HepG2 (cell line): ENCODE measurements around the gene PKLR. TPM values are rescaled to one million over a fixed set of nuclear protein-coding genes. Genes with fewer than 3 reads are reported as not detected.
A peak's percentile ranks its signal among the peaks of the same experiment; 100 is the strongest.

Source experiments
- ARNT2 ChIP-seq: sonication (generic); formaldehyde crosslinking; IDR thresholded peaks from 2 replicates; pipeline ENCODE4 v1.8.0; 2022; ENCODE audit warnings: mild to moderate bottlenecking, low read depth, missing genetic modification reagents, moderate library complexity
- CCAR2 ChIP-seq: fragments of 200-400 bp; formaldehyde crosslinking; optimal IDR thresholded peaks from 2 replicates; pipeline ENCODE3; 2018; ENCODE audit warnings: low read depth, mild to moderate bottlenecking, low read length, moderate library complexity
- DPF2 ChIP-seq: sonication (generic); formaldehyde crosslinking; IDR thresholded peaks from 2 replicates; pipeline ENCODE4 v1.4.0; 2020; ENCODE audit warnings: mild to moderate bottlenecking, low read depth, missing genetic modification reagents, borderline replicate concordance
- ELF3 ChIP-seq: IDR thresholded peaks from 2 replicates; pipeline ENCODE4 v1.6.1; 2016; ENCODE audit warnings: missing genetic modification reagents, missing compliant biosample characterization
- ETV5 ChIP-seq: IDR thresholded peaks from 2 replicates; pipeline ENCODE4 v1.6.1; 2018; ENCODE audit warnings: missing biosample characterization, missing genetic modification reagents, inconsistent platforms, borderline replicate concordance
- FOXA3 ChIP-seq: IDR thresholded peaks from 2 replicates; pipeline ENCODE4 v1.6.1; 2016; ENCODE audit warnings: missing genetic modification reagents, missing compliant biosample characterization
- GATAD1 ChIP-seq: IDR thresholded peaks from 2 replicates; pipeline ENCODE4 v1.6.1; 2016; ENCODE audit warnings: missing genetic modification reagents, missing compliant biosample characterization
- HDAC6 ChIP-seq: fragments of 200-600 bp; sonication (generic); IDR thresholded peaks from 2 replicates; pipeline ENCODE4 v1.7.0; 2017; ENCODE audit warnings: mild to moderate bottlenecking, antibody characterized with exemption, low read length, low read depth
- JUND ChIP-seq: sonication (generic); formaldehyde crosslinking; IDR thresholded peaks from 2 replicates; pipeline ENCODE4 v1.8.0; 2022; ENCODE audit warnings: mild to moderate bottlenecking, missing genetic modification reagents
- NFKB2 ChIP-seq: sonication (generic); formaldehyde crosslinking; IDR thresholded peaks from 2 replicates; pipeline ENCODE4 v1.4.0; 2020; ENCODE audit warnings: missing genetic modification reagents, borderline replicate concordance
- RBM22 ChIP-seq: fragments of 200-400 bp; formaldehyde crosslinking; optimal IDR thresholded peaks from 2 replicates; pipeline ENCODE3; 2017; ENCODE audit warnings: mild to moderate bottlenecking, low read length, moderate library complexity
- REL ChIP-seq: sonication (generic); formaldehyde crosslinking; conservative IDR thresholded peaks from 2 replicates; pipeline ENCODE4 v1.8.0; 2022; ENCODE audit warnings: mild to moderate bottlenecking, missing genetic modification reagents, moderate library complexity
- SMAD1 ChIP-seq: sonication (generic); formaldehyde crosslinking; IDR thresholded peaks from 2 replicates; pipeline ENCODE4 v1.4.0; 2020; ENCODE audit warnings: missing genetic modification reagents, low read depth, mild to moderate bottlenecking, borderline replicate concordance
- TOPORS ChIP-seq: sonication (generic); formaldehyde crosslinking; IDR thresholded peaks from 2 replicates; pipeline ENCODE4 v1.8.0; 2023; ENCODE audit warnings: mild to moderate bottlenecking, missing genetic modification reagents
- U2AF2 ChIP-seq: fragments of 200-400 bp; formaldehyde crosslinking; IDR thresholded peaks from 2 replicates; pipeline ENCODE4 v1.6.1; 2017; ENCODE audit warnings: low read depth, mild to moderate bottlenecking, low read length
- ZNF225 ChIP-seq: sonication (generic); formaldehyde crosslinking; IDR thresholded peaks from 2 replicates; pipeline ENCODE4 v1.4.0; 2020; ENCODE audit warnings: mild to moderate bottlenecking, missing genetic modification reagents
- ZNF546 ChIP-seq: sonication (generic); formaldehyde crosslinking; conservative IDR thresholded peaks from 2 replicates; pipeline ENCODE4 v1.8.1; 2023; ENCODE audit warnings: mild to moderate bottlenecking, missing genetic modification reagents
- ZNF598 ChIP-seq: sonication (generic); formaldehyde crosslinking; IDR thresholded peaks from 2 replicates; pipeline ENCODE4 v1.5.1; 2020; ENCODE audit warnings: mild to moderate bottlenecking, missing genetic modification reagents, borderline replicate concordance
- ZNF678 ChIP-seq: sonication (generic); formaldehyde crosslinking; IDR thresholded peaks from 2 replicates; pipeline ENCODE4 v1.4.0; 2020; ENCODE audit warnings: mild to moderate bottlenecking, missing genetic modification reagents
- polyA plus RNA-seq, 8 experiments: library from polyadenylated mRNA; depleted of rRNA in 3 of 8; stranded (reverse) in 7 of 8; unstranded in 1 of 8; fragments of >200 nt; fragmentation: Illumina TruSeq in 4 of 8; extraction: Trizol in 4 of 8; gene quantifications; 2 replicates each; pipeline versions ENCODE4 v1.2.1 to v1.2.3, GENCODE V29; 2011 to 2016; ENCODE audit warnings: low read depth in 4 of 8, missing spikeins in 1 of 8, mixed read lengths in 1 of 8; ENCODE audit not compliant: insufficient read depth in 1 of 8
- total RNA-seq, 5 experiments: library from RNA; depleted of rRNA; stranded (reverse); fragments of >200 nt; fragmentation: Illumina TruSeq; extraction: Trizol; gene quantifications; 2 replicates each; pipeline ENCODE4 v1.2.3, GENCODE V29; 2016; ENCODE audit warnings: low read depth in 1 of 5
- TF ChIP-seq, protein P1 (sequence below): sonication (generic); formaldehyde crosslinking; IDR thresholded peaks from 2 replicates; pipeline ENCODE4 v1.5.0; 2020; ENCODE audit warnings: missing genetic modification reagents
- TF ChIP-seq, protein P2 (sequence below): sonication (generic); formaldehyde crosslinking; IDR thresholded peaks from 2 replicates; pipeline ENCODE4 v1.4.0; 2020; ENCODE audit warnings: missing genetic modification reagents
- TF ChIP-seq, protein P3 (sequence below): sonication (generic); formaldehyde crosslinking; IDR thresholded peaks from 2 replicates; pipeline ENCODE4 v1.5.0; 2020; ENCODE audit warnings: missing genetic modification reagents

Gene PKLR
- total and polyA plus RNA-seq, 2 of the 13 experiments (the other 11 are each of a cell fraction or from before 2014, with no cell fraction given): 10.3 to 29.3 TPM

DNA sequence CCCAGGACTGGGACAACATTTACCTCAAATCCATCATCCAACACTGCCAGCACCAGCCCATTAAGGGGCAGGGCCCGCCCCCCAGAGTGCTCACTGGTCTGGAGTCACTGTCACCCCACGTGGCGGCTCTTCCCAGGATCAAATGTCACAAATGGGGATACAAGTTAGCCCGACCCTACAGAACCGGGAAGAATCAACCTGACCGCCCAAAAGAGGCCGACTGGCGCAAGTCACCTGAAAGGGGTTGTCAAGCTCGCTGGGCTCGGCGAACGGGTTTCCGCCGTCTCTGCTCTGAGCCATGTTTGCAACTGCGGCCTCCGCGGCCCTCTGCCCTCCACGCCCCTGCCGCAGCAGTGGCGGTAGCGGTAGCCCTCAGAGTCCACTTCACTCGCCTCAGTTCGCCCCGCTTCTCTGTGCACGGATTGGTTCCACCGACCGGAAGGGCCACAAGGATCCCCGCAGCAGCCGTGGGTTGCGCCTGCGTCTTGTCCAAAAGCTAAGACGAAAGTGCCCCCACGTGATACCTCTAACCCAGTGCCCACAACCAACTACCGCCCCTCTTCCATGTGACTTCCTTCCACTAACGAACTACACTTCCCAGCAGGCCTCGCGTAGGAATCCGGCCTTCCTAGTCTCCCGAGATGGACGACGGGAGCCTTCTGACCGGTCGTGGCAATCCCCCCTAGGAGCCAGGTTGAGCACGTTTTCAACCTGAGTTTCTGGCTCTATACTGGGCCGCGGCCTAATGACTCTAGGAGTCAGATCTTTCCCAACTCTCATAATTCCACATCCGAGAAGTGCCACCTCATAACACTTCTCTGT is 39.2 kb downstream of the PKLR start, which contains the start of gene SCAMP3 (continued):
- TF ChIP-seq, protein P1, sequence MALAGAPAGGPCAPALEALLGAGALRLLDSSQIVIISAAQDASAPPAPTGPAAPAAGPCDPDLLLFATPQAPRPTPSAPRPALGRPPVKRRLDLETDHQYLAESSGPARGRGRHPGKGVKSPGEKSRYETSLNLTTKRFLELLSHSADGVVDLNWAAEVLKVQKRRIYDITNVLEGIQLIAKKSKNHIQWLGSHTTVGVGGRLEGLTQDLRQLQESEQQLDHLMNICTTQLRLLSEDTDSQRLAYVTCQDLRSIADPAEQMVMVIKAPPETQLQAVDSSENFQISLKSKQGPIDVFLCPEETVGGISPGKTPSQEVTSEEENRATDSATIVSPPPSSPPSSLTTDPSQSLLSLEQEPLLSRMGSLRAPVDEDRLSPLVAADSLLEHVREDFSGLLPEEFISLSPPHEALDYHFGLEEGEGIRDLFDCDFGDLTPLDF (CRISPR knock-in tag): peak; percentile 24; the same call in 1 of the 2 replicates
- TF ChIP-seq ELF3 (CRISPR knock-in tag) (peak; percentile 87), REL (CRISPR knock-in tag) (0 out of 2 replicates have a peak, but pooled peaks have one; percentile 39), ETV5 (CRISPR knock-in tag) (peak; percentile 75), HDAC6 (no peak), JUND (no peak), FOXA3 (CRISPR knock-in tag) (peak; percentile 32; the same call in 1 of the 2 replicates), CCAR2 (no peak), U2AF2 (no peak), ZNF225 (CRISPR knock-in tag) (peak; percentile 73), ZNF598 (CRISPR knock-in tag) (peak; percentile 53; the same call in 1 of the 2 replicates), ZNF678 (no peak), ARNT2 (CRISPR knock-in tag) (peak; percentile 88), ZNF546 (CRISPR knock-in tag) (no peak; the same call in 1 of the 2 replicates), RBM22 (peak; percentile 98), DPF2 (CRISPR knock-in tag) (no peak), TOPORS (peak; percentile 74; the same call in 1 of the 2 replicates), GATAD1 (peak; percentile 88), NFKB2 (peak; percentile 75; the same call in 1 of the 2 replicates), SMAD1 (CRISPR knock-in tag) (0 out of 2 replicates have a peak, but pooled peaks have one; percentile 42)
- TF ChIP-seq, protein P2, sequence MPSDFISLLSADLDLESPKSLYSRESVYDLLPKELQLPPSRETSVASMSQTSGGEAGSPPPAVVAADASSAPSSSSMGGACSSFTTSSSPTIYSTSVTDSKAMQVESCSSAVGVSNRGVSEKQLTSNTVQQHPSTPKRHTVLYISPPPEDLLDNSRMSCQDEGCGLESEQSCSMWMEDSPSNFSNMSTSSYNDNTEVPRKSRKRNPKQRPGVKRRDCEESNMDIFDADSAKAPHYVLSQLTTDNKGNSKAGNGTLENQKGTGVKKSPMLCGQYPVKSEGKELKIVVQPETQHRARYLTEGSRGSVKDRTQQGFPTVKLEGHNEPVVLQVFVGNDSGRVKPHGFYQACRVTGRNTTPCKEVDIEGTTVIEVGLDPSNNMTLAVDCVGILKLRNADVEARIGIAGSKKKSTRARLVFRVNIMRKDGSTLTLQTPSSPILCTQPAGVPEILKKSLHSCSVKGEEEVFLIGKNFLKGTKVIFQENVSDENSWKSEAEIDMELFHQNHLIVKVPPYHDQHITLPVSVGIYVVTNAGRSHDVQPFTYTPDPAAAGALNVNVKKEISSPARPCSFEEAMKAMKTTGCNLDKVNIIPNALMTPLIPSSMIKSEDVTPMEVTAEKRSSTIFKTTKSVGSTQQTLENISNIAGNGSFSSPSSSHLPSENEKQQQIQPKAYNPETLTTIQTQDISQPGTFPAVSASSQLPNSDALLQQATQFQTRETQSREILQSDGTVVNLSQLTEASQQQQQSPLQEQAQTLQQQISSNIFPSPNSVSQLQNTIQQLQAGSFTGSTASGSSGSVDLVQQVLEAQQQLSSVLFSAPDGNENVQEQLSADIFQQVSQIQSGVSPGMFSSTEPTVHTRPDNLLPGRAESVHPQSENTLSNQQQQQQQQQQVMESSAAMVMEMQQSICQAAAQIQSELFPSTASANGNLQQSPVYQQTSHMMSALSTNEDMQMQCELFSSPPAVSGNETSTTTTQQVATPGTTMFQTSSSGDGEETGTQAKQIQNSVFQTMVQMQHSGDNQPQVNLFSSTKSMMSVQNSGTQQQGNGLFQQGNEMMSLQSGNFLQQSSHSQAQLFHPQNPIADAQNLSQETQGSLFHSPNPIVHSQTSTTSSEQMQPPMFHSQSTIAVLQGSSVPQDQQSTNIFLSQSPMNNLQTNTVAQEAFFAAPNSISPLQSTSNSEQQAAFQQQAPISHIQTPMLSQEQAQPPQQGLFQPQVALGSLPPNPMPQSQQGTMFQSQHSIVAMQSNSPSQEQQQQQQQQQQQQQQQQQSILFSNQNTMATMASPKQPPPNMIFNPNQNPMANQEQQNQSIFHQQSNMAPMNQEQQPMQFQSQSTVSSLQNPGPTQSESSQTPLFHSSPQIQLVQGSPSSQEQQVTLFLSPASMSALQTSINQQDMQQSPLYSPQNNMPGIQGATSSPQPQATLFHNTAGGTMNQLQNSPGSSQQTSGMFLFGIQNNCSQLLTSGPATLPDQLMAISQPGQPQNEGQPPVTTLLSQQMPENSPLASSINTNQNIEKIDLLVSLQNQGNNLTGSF (CRISPR knock-in tag): 0 out of 2 replicates have a peak, but pooled peaks have one; percentile 67
- TF ChIP-seq, protein P3, sequence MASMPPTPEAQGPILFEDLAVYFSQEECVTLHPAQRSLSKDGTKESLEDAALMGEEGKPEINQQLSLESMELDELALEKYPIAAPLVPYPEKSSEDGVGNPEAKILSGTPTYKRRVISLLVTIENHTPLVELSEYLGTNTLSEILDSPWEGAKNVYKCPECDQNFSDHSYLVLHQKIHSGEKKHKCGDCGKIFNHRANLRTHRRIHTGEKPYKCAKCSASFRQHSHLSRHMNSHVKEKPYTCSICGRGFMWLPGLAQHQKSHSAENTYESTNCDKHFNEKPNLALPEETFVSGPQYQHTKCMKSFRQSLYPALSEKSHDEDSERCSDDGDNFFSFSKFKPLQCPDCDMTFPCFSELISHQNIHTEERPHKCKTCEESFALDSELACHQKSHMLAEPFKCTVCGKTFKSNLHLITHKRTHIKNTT (CRISPR knock-in tag): no peak
